GM12872 (cell line): ENCODE results near the gene DNAJB4.

ENCODE experiments used
- CTCF ChIP-seq: IDR thresholded peaks from 3 replicates; pipeline ENCODE4 v1.5.1; 2011; ENCODE audit warnings: low read depth, mild to moderate bottlenecking, low read length, moderate library complexity; ENCODE audit not compliant: insufficient read depth

DNAJB4 gene

GRCh38 chr1:78029793-78030192 is 25.1 kb downstream of the DNAJB4 start:
- no peak for TF ChIP-seq CTCF

GRCh38 chr1:78032996-78033796 is 28.5 kb downstream of the DNAJB4 start:
- TF ChIP-seq CTCF: no peak

GRCh38 chr1:78033797-78034172 is 29.0 kb downstream of the DNAJB4 start:
- no peak for TF ChIP-seq CTCF

GRCh38 chr1:78035121-78035520 is 30.4 kb downstream of the DNAJB4 start:
- TF ChIP-seq CTCF: no peak

- no peak for TF ChIP-seq CTCF
These were observed 31.7 kb downstream of the DNAJB4 start for GRCh38 chr1:78036450-78036849.

GRCh38 chr1:78038071-78038470 is 33.3 kb downstream of the DNAJB4 start:
- TF ChIP-seq CTCF: no peak

- no peak for TF ChIP-seq CTCF
These were observed 33.8 kb downstream of the DNAJB4 start for GRCh38 chr1:78038491-78038939.
